ENCODE data around the gene SLC39A6.
A peak's percentile ranks its signal among the peaks of the same experiment; 100 is the strongest.

SLC39A6 gene

DNA sequence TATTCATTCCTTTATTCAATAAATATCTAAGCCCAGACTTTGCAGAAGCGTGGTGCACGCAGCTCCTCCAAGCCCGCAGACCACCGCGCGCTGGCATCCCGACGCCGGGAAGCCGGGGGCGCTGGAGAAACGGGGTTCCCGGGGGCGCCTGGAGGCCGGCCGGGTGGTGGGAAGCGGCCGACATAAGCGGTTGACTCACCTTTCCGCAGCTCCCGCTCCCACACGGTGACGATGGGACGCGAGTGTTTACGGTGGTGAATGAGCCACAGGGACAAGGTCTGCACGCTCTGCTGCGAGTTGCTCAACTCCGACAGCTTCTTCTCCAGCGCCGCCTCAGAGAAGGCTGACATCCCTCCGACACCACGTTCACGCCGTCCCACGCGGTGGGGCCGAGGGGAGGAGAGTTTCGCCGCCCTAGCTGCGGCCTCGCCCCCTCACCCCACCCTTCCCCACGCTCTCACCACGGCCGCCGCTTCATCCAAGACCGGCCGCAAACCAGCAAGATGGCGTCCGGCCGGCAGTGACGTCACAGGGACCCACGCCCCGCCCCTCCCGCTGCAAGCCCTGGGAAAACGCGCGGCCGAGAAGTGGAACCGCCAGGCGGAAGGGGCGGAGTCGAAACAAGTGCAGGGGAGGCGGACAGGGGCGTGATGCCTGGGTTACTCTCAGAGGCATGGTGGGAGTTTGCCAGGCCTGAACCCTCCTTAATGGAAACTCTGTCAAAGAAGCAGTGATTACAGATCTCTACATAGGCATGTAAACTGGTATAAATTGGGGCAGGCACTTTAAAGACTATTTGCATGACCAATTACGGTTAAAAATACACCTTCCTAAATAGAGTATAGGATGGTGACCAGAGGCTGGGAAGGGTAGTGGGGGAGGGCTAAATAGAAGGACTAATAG lies 61.8 kb downstream of the SLC39A6 start, which contains the start of gene RPRD1A (continued):
- TF ChIP-seq, protein P1, sequence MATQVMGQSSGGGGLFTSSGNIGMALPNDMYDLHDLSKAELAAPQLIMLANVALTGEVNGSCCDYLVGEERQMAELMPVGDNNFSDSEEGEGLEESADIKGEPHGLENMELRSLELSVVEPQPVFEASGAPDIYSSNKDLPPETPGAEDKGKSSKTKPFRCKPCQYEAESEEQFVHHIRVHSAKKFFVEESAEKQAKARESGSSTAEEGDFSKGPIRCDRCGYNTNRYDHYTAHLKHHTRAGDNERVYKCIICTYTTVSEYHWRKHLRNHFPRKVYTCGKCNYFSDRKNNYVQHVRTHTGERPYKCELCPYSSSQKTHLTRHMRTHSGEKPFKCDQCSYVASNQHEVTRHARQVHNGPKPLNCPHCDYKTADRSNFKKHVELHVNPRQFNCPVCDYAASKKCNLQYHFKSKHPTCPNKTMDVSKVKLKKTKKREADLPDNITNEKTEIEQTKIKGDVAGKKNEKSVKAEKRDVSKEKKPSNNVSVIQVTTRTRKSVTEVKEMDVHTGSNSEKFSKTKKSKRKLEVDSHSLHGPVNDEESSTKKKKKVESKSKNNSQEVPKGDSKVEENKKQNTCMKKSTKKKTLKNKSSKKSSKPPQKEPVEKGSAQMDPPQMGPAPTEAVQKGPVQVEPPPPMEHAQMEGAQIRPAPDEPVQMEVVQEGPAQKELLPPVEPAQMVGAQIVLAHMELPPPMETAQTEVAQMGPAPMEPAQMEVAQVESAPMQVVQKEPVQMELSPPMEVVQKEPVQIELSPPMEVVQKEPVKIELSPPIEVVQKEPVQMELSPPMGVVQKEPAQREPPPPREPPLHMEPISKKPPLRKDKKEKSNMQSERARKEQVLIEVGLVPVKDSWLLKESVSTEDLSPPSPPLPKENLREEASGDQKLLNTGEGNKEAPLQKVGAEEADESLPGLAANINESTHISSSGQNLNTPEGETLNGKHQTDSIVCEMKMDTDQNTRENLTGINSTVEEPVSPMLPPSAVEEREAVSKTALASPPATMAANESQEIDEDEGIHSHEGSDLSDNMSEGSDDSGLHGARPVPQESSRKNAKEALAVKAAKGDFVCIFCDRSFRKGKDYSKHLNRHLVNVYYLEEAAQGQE (tag by site-specific recombination; IDR thresholded peaks at IDR 0.05), result no peak
- TF ChIP-seq KLF16 (tag by site-specific recombination; IDR thresholded peaks at IDR 0.05), result peak; percentile 89
- TF ChIP-seq, protein P2, sequence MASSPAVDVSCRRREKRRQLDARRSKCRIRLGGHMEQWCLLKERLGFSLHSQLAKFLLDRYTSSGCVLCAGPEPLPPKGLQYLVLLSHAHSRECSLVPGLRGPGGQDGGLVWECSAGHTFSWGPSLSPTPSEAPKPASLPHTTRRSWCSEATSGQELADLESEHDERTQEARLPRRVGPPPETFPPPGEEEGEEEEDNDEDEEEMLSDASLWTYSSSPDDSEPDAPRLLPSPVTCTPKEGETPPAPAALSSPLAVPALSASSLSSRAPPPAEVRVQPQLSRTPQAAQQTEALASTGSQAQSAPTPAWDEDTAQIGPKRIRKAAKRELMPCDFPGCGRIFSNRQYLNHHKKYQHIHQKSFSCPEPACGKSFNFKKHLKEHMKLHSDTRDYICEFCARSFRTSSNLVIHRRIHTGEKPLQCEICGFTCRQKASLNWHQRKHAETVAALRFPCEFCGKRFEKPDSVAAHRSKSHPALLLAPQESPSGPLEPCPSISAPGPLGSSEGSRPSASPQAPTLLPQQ (tag by site-specific recombination; IDR thresholded peaks at IDR 0.05), result peak; percentile 80
- TF ChIP-seq ZNF629 (tag by site-specific recombination; IDR thresholded peaks at IDR 0.05), result peak; percentile 93
- TF ChIP-seq, protein P3, sequence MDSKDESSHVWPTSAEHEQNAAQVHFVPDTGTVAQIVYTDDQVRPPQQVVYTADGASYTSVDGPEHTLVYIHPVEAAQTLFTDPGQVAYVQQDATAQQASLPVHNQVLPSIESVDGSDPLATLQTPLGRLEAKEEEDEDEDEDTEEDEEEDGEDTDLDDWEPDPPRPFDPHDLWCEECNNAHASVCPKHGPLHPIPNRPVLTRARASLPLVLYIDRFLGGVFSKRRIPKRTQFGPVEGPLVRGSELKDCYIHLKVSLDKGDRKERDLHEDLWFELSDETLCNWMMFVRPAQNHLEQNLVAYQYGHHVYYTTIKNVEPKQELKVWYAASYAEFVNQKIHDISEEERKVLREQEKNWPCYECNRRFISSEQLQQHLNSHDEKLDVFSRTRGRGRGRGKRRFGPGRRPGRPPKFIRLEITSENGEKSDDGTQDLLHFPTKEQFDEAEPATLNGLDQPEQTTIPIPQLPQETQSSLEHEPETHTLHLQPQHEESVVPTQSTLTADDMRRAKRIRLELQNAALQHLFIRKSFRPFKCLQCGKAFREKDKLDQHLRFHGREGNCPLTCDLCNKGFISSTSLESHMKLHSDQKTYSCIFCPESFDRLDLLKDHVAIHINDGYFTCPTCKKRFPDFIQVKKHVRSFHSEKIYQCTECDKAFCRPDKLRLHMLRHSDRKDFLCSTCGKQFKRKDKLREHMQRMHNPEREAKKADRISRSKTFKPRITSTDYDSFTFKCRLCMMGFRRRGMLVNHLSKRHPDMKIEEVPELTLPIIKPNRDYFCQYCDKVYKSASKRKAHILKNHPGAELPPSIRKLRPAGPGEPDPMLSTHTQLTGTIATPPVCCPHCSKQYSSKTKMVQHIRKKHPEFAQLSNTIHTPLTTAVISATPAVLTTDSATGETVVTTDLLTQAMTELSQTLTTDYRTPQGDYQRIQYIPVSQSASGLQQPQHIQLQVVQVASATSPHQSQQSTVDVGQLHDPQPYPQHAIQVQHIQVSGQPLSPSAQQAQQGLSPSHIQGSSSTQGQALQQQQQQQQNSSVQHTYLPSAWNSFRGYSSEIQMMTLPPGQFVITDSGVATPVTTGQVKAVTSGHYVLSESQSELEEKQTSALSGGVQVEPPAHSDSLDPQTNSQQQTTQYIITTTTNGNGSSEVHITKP (tag by site-specific recombination; IDR thresholded peaks at IDR 0.05), result peak; percentile 83; the same call in 1 of the 2 replicates
- peak; percentile 42; the same call in 1 of the 2 replicates for TF ChIP-seq ZEB2 (tag by site-specific recombination; IDR thresholded peaks at IDR 0.05)
- TF ChIP-seq, protein P4, sequence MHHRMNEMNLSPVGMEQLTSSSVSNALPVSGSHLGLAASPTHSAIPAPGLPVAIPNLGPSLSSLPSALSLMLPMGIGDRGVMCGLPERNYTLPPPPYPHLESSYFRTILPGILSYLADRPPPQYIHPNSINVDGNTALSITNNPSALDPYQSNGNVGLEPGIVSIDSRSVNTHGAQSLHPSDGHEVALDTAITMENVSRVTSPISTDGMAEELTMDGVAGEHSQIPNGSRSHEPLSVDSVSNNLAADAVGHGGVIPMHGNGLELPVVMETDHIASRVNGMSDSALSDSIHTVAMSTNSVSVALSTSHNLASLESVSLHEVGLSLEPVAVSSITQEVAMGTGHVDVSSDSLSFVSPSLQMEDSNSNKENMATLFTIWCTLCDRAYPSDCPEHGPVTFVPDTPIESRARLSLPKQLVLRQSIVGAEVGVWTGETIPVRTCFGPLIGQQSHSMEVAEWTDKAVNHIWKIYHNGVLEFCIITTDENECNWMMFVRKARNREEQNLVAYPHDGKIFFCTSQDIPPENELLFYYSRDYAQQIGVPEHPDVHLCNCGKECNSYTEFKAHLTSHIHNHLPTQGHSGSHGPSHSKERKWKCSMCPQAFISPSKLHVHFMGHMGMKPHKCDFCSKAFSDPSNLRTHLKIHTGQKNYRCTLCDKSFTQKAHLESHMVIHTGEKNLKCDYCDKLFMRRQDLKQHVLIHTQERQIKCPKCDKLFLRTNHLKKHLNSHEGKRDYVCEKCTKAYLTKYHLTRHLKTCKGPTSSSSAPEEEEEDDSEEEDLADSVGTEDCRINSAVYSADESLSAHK (tag by site-specific recombination; IDR thresholded peaks at IDR 0.05), result no peak
- TF ChIP-seq ZSCAN23 (tag by site-specific recombination; IDR thresholded peaks at IDR 0.05), result no peak
- 0 out of 2 replicates have a peak, but pooled peaks have one; percentile 8 for TF ChIP-seq ZNF660 (tag by site-specific recombination; IDR thresholded peaks at IDR 0.05)
- no peak for TF ChIP-seq ZNF48 (tag by site-specific recombination; IDR thresholded peaks at IDR 0.05)
- peak; percentile 64 for TF ChIP-seq CTCF (tag by site-specific recombination; IDR thresholded peaks at IDR 0.05)
- TF ChIP-seq ZNF510 (tag by site-specific recombination; IDR thresholded peaks at IDR 0.05; ENCODE audit: insufficient replicate concordance), result no peak
- TF ChIP-seq ZNF560 (tag by site-specific recombination; IDR thresholded peaks at IDR 0.05; ENCODE audit: borderline replicate concordance), result no peak
- TF ChIP-seq, protein P5, sequence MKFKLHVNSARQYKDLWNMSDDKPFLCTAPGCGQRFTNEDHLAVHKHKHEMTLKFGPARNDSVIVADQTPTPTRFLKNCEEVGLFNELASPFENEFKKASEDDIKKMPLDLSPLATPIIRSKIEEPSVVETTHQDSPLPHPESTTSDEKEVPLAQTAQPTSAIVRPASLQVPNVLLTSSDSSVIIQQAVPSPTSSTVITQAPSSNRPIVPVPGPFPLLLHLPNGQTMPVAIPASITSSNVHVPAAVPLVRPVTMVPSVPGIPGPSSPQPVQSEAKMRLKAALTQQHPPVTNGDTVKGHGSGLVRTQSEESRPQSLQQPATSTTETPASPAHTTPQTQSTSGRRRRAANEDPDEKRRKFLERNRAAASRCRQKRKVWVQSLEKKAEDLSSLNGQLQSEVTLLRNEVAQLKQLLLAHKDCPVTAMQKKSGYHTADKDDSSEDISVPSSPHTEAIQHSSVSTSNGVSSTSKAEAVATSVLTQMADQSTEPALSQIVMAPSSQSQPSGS (tag by site-specific recombination; IDR thresholded peaks at IDR 0.05; ENCODE audit: low read depth), result peak; percentile 96
- no peak for TF ChIP-seq ZNF184 (tag by site-specific recombination; IDR thresholded peaks at IDR 0.05)
- no peak for TF ChIP-seq BCL11B (tag by site-specific recombination; IDR thresholded peaks at IDR 0.05; ENCODE audit: low read depth)
- TF ChIP-seq KLF8 (tag by site-specific recombination; IDR thresholded peaks at IDR 0.05), result peak; percentile 78; the same call in 1 of the 2 replicates
- no peak for TF ChIP-seq ZNF211 (tag by site-specific recombination; IDR thresholded peaks at IDR 0.05; ENCODE audit: low read depth)
- no peak for TF ChIP-seq ZNF530 (tag by site-specific recombination; IDR thresholded peaks at IDR 0.05; ENCODE audit: low read depth)
- TF ChIP-seq, protein P6, sequence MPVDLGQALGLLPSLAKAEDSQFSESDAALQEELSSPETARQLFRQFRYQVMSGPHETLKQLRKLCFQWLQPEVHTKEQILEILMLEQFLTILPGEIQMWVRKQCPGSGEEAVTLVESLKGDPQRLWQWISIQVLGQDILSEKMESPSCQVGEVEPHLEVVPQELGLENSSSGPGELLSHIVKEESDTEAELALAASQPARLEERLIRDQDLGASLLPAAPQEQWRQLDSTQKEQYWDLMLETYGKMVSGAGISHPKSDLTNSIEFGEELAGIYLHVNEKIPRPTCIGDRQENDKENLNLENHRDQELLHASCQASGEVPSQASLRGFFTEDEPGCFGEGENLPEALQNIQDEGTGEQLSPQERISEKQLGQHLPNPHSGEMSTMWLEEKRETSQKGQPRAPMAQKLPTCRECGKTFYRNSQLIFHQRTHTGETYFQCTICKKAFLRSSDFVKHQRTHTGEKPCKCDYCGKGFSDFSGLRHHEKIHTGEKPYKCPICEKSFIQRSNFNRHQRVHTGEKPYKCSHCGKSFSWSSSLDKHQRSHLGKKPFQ (tag by site-specific recombination; IDR thresholded peaks at IDR 0.05), result 0 out of 2 replicates have a peak, but pooled peaks have one; percentile 51
- no peak for TF ChIP-seq ZNF621 (tag by site-specific recombination; IDR thresholded peaks at IDR 0.05)
- TF ChIP-seq ZNF404 (tag by site-specific recombination; IDR thresholded peaks at IDR 0.05), result no peak
